ENCODE data around the gene NPHP3. TPM values are rescaled to one million over a fixed set of nuclear protein-coding genes. Genes with fewer than 3 reads are reported as not detected.

NPHP3 gene
- total RNA-seq, 1 donor from 2014 or later: 27.7 TPM

GRCh38 chr3:132703733-132704132 lies 18.5 kb downstream of the NPHP3 start:
- no peak for DNase-seq (ENCODE audit: low spot score)

- DNase-seq (ENCODE audit: low spot score): no peak
These were observed 26.8 kb downstream of the NPHP3 start for GRCh38 chr3:132695422-132695821.

- DNase-seq (ENCODE audit: low spot score): no peak
These were observed 27.2 kb downstream of the NPHP3 start for GRCh38 chr3:132694991-132695390.

- no peak for DNase-seq (ENCODE audit: low spot score)
These were observed 32.2 kb downstream of the NPHP3 start for GRCh38 chr3:132690040-132690439.

- no peak for DNase-seq (ENCODE audit: low spot score)
These were observed 40.0 kb downstream of the NPHP3 start for GRCh38 chr3:132682201-132682600.

- DNase-seq (ENCODE audit: low spot score): no peak
These were observed 40.8 kb downstream of the NPHP3 start for GRCh38 chr3:132681421-132681820.

GRCh38 chr3:132679911-132680310 lies 42.3 kb downstream of the NPHP3 start:
- no peak for DNase-seq (ENCODE audit: low spot score)

GRCh38 chr3:132675408-132675807 lies 46.8 kb downstream of the NPHP3 start:
- no peak for DNase-seq (ENCODE audit: low spot score)

- DNase-seq (ENCODE audit: low spot score): no peak
These were observed 52.9 kb downstream of the NPHP3 start for GRCh38 chr3:132669256-132669777.

GRCh38 chr3:132665230-132665745 lies 56.9 kb downstream of the NPHP3 start:
- DNase-seq (ENCODE audit: low spot score): no peak

- DNase-seq (ENCODE audit: low spot score): no peak
These were observed 60.0 kb downstream of the NPHP3 start for GRCh38 chr3:132662212-132662611.

GRCh38 chr3:132661101-132661500 lies 61.1 kb downstream of the NPHP3 start:
- no peak for DNase-seq (ENCODE audit: low spot score)

GRCh38 chr3:132660811-132661070 lies 61.5 kb downstream of the NPHP3 start:
- DNase-seq (ENCODE audit: low spot score): no peak

GRCh38 chr3:132660052-132660810 lies 62.0 kb downstream of the NPHP3 start, which contains the start of gene UBA5:
Gene UBA5 (plus strand): TSS chr3:132660329. CDS start chr3:132660538, 209 bp downstream.
- peak; percentile 73 for DNase-seq (ENCODE audit: low spot score)

GRCh38 chr3:132659365-132660051 lies 62.7 kb downstream of the NPHP3 start, which contains the start of gene ACAD11:
Gene ACAD11 (minus strand): TSS chr3:132659809. CDS start chr3:132659751, 58 bp downstream.
- peak; percentile 76 for DNase-seq (ENCODE audit: low spot score)

GRCh38 chr3:132659000-132659364 lies 63.2 kb downstream of the NPHP3 start:
- DNase-seq (ENCODE audit: low spot score): no peak

- DNase-seq (ENCODE audit: low spot score): no peak
These were observed 64.1 kb downstream of the NPHP3 start for GRCh38 chr3:132657869-132658747.

GRCh38 chr3:132655471-132655870 lies 66.7 kb downstream of the NPHP3 start:
- no peak for DNase-seq (ENCODE audit: low spot score)

- no peak for DNase-seq (ENCODE audit: low spot score)
These were observed 67.5 kb downstream of the NPHP3 start for GRCh38 chr3:132654721-132655120.

GRCh38 chr3:132654190-132654589 lies 68.0 kb downstream of the NPHP3 start:
- DNase-seq (ENCODE audit: low spot score): no peak

GRCh38 chr3:132652640-132653270 lies 69.5 kb downstream of the NPHP3 start:
- no peak for DNase-seq (ENCODE audit: low spot score)

Measured in ureter (tissue), 1 donor.